Measurements from ENCODE around the gene PBRM1.

PBRM1 gene

GRCh38 chr3:52574056-52574965 lies 111.4 kb downstream of the PBRM1 start:
- DNase-seq (ENCODE audit: low spot score) = no peak

- DNase-seq (ENCODE audit: low spot score) = no peak
Observed at GRCh38 chr3:52572221-52572620, 113.5 kb downstream of the PBRM1 start.

DNA sequence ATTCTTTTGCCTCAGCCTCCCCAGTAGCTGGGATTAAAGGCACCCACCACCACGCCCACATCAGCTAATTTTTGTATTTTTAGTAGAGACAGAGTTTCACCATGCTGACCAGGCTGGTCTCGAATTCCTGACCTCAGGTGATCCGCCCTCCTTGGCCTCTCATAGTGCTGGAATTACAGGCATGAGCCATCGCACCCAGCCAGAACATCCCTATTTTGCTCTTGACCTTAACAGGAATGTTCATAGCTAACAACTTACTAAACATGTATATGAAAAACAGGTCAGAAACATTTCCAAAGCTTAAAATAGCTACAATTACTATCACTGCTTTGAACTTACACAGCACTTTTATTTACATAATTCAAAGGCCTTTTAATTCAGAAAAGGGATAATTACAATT lies 115.6 kb downstream of the PBRM1 start:
- DNase-seq (ENCODE audit: low spot score) = peak; percentile 9

DNA sequence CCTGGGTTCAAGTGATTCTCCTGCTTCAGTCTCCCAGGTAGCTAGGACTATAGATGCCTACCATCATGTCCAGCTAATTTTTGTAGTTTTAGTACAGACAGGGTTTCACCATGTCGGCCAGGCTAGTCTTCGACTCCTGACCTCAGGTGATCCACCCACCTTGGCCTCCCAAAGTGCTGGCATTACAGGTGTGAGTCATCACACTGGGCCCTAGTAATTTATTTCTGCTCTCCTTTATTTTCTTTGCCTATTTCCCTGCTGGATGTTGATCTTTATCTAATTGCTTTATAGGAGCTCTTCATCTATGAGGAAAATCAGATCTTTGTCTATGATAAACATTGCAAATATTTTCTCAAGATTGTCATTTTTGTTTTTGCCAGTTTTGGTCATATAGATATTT lies 117.6 kb downstream of the PBRM1 start:
- no peak for DNase-seq (ENCODE audit: low spot score)

DNA sequence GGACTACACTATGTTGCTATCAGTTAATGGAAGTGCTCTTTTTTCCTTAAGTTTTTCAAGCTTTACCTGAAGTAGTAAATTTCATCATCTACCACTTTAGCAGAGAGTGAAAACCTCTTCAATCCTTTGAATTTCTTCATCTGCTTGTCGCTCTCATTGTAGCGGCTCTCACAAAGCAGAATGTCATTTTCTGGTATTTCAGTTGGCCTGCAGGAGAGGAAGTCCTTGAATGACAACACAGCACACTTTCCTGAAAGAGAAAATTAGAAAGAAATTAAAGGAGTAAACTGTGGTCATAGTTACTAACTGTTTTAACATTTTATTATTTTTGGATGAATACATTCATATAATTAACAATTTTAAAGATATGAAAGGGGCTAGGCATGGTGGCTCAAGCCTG lies 121.7 kb downstream of the PBRM1 start:
- no peak for DNase-seq (ENCODE audit: low spot score)

GRCh38 chr3:52561028-52561747 lies 124.5 kb downstream of the PBRM1 start:
- no peak for DNase-seq (ENCODE audit: low spot score)

- no peak for DNase-seq (ENCODE audit: low spot score)
Observed at GRCh38 chr3:52558436-52558835, 127.3 kb downstream of the PBRM1 start.

DNA sequence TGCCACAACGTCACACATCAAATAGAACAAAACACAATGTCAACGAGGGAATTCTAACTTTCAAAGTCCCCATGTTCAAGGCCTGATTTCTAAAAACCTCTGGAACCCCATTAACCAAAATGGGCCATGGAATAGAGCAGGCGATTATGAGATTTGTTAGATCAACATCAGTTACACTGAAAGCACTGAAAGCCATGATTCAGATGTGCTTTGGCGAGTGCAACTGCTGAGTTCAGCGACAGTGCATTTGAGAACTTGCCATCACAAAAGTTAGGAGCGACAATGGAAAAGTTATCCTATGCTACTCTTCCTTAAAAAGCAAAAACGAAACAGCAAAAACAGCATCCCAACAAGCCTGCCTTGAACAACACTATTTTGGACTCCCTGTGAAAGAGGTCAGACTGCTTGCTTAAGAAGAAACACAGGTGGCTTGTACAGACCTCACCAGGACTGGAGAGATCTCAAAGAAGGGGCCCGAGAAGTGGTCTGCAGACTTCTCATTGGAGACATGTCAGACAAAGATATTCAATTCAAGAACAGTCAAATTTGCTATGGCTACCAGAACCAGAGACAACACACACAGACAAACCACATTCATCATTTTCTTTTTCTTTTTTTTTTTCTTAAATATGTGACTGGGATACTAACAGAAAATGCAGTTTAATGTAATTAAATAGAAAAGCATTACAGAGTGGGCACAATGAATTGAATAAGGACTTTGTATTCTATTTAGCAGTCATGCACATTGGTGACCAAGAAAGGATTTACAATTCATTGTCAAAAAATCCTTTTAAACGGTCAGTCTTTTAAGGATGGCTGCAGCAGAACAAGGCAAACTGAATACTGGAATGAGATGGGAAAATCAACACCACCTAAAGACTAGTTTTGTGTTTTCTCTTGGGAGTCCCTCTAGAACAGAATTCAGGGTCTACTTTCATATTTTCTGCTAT lies 128.4 kb downstream of the PBRM1 start:
- no peak for DNase-seq (ENCODE audit: low spot score)

DNA sequence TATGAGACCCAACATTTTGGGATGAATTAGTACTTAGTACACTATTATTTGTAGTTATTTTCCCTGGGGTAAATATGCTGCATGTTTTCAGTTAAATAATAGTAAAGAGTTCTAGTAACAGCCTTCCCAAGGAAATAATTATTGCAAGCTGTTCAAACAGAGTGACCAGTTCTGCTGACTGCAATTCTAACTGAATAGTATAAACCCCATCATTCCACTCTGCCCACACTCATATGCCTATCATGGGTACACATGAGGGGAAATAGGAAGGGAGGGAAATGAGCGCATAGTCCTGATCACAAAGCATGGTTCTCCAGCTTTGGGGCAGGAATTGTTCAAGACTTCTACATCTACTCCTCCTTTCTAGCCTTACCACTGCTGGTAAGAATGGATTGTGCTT lies 130.7 kb downstream of the PBRM1 start:
- no peak for DNase-seq (ENCODE audit: low spot score)

- no peak for DNase-seq (ENCODE audit: low spot score)
Observed at GRCh38 chr3:52554026-52554755, 131.5 kb downstream of the PBRM1 start.

- no peak for DNase-seq (ENCODE audit: low spot score)
Observed at GRCh38 chr3:52552089-52552488, 133.6 kb downstream of the PBRM1 start.

GRCh38 chr3:52551118-52551517 lies 134.6 kb downstream of the PBRM1 start:
- no peak for DNase-seq (ENCODE audit: low spot score)

- DNase-seq (ENCODE audit: low spot score) = no peak
Observed at GRCh38 chr3:52547143-52547542, 138.6 kb downstream of the PBRM1 start.

- DNase-seq (ENCODE audit: low spot score) = no peak
Observed at GRCh38 chr3:52546111-52546901, 139.4 kb downstream of the PBRM1 start.

DNA sequence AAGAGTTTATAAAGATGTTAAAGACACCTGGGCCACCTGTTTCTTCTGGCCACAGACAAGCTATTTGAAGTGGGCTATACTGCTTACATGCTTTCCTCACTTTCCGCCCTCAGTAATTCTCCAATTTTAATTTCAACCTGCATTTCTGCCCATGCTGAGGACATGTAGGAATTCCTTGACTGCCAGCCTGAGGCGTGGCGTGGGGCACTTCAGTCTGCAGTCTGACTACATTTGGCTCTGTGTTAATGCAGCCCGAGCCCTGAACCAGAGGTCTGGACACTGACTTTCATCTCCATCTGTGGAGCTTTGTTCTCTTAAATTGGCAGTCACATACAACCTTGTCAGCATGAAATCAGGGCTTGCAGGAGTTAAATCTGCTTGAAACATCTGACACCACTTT lies 140.8 kb downstream of the PBRM1 start:
- no peak for DNase-seq (ENCODE audit: low spot score)

GRCh38 chr3:52541050-52541449 lies 144.7 kb downstream of the PBRM1 start:
- DNase-seq (ENCODE audit: low spot score) = no peak

GRCh38 chr3:52539010-52539653 lies 146.6 kb downstream of the PBRM1 start:
- DNase-seq (ENCODE audit: low spot score) = no peak

- DNase-seq (ENCODE audit: low spot score) = peak; percentile 4
Observed at GRCh38 chr3:52537726-52538421, 147.8 kb downstream of the PBRM1 start.

DNA sequence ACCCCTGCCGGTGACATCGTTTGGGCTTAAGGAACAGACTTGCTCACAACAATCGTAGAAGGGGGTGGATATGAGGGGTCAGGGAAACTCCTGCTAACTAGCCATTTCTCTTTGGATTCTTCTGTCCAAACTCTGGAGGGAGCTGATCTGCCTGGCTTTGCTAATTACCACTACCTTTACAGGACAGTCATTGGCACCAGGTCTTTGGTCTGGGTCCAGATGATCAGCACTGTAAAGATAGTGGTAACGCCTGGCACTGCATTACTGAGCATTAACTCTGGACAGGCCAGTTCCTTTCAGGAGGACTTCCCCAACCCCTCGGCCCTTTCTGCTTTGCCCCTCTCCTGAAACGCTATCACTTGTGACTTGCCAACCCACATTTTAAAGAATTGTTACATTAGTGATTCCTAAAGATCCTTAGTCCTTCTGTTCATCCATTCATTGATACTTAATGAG lies 148.5 kb downstream of the PBRM1 start:
- no peak for DNase-seq (ENCODE audit: low spot score)

Data from hepatic stellate cell (primary cell).